Activated effector memory CD4-positive, alpha-beta T cell treated with anti-CD3 and anti-CD28 coated beads, Interleukin-2, amount 50 U/mL, for 16 hours (primary cell): ENCODE results near the gene FRMD4A.

Experiments
- DNase-seq: peaks from one replicate; pipeline ENCODE4 v3.0.0-alpha.2; 2020

The FRMD4A gene

DNA sequence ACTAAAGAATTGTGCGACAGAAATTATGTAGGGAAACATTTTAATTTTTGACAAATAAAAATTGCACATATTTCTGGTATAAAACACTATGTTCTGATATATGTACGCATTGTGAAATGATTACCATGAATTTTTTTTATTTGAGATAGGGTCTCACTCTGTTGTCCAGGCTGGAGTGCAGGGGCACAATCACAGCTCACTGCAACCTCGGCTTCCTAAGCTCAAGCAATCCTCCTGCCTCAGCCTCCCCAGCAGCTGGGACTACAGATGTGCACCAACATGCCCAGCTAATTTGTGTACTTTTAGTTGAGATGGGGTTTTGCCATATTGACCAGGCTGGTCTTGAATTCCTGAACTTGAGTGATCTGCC, 149.2 kb downstream of the FRMD4A start:
- DNase-seq = no peak

DNA sequence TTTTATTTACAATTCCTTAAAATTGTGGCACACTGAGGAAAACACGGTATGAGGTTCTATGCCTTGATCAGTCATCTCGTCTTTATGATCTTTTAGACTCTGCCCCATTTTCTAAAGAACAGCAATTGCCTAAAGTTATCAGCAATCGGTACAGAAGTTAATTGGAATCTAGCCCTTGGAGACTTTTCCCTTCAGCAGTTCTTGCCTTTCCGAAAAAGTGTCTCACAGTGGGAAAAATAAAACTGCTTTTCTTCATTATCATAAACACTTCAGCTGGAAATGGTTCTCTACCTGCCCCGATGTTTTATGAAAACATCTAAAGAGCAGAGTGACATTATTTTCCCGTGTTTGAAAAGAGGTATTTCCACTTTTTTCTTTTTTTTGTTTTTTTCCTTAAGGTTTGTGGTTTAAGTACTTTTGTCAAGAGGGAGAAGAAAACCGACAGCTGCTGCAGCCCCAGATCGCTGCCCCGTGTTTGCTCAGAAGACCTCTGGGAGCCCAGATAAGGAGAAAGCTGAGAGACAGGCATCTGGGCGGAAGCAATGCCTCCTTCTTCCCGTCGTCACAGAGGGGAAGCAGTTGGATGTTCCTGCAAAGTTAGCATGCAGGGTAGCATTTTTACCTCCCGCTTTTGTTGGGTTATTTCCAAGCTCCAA, 149.7 kb downstream of the FRMD4A start:
- DNase-seq = no peak

DNA sequence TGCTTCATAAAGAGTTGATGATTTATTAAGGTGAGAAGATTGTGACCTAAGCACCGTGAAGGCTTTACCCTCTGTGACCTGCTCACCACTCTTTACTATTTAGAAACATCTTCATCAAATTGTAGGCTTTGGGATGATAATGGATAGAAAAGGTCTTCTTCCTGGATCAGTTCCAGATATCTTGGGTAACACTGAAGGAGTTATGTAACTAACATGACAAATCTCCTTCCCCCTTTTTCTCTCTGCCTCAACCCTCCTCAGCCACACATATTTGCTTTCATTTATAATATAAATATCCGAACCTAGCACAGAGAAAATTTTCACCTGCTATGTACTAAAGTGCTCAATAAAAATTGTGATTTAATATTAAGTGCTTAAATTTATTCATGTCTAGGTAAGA, 151.5 kb downstream of the FRMD4A start:
- no peak for DNase-seq

DNA sequence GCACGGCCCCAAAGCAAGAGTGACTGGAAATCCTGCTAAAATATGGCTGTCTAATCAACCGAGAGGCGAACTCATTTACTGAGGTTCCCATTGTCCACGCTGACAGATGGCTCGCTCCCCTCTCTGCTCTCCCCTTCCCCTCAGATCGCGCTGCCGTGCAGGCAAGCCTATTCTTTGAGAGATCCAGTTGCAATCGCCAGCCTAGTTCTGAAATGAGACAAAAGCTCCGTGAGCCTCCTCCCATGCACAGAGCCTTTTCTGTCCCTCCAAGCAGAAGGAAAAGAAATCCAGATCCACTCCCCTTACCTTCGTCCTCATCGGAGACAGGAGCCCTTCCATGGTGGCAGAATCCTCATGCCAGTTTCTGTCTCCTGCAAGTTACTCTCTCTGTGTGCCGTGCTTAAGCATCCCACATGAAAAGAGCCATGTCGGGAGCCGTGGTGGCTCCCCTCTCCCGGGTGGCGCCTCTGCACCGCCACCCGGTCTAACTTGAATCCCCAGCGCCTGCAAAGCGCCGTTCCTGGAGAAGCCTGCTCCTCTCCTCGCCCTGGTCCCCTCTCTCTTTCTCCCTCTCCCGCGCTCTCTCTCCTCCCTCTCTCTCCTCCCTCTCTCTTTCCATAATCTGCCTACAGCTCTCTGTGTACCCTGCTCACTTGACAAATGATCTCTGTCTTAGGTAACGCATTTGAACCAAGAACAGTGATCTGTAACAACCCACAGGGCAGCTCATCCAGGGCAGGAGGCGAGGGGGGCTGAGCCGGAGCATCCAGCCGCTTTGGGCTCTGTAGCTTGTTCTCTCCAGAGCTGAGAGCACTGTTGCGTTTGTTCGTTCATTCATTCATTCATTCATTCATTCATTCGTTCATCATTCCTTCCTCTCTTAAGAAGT, 156.8 kb downstream of the FRMD4A start:
- no peak for DNase-seq

DNA sequence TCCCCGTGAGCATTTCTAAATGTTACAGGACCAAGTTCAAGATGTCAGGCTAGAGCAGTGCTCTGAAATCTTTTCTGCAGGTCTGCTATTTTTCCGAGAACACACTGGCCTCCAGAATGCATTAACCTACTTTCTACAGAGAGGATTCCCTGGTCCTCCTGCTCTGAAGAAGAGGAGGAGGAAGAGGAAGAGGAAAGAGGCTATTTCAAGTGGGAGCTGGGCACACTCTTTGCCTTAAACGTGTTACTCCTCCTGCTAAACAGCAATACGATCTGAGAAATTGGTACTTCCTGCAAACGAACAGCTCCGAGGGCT, 157.4 kb downstream of the FRMD4A start:
- DNase-seq = no peak

DNA sequence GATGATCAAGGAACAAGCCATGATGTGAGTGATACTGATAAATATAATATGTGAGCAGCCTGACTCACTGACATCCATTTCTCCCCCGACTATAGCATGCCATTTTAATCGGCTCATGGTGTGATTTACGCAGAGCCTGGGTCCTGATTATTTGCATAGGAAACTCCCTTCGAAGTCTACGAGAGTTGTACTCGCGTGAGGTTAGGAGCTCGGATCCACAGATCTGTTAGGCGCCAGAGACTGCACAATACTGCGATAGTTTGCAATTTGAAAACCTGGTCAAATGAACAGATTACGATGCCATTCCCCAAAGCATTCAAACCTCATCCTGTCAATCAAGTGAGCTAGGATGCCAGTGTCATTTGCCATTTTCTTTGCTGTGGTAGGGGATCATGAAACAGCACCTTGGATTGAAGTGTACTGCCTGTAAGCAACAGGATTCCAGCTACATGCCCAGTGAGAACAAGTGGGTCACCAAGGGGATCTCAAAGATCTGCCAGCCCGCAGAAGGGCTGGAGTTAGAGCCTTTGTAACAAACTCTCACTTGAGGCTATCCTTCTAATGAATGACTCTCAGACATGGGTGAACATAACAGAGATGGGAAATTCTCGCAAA, 158.3 kb downstream of the FRMD4A start:
- DNase-seq = no peak

DNA sequence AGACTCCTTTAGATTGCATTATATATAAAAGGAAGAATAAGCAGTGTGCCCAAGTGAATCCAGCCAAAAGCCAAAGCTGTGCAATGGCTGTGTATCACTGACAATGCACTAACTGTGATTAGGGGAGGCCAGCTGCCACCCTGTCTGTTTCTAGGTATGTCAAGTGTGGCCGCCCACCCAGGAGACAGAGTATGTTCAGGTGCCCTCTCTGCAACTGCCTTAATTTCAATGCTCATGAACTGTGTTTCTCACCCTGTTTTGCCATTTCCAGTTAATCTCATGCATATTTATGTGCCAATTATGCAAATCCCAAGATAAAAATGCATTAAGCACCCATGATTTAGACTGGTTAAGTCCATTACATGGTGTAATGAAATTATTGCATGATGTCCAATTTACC, 159.4 kb downstream of the FRMD4A start:
- no peak for DNase-seq

DNA sequence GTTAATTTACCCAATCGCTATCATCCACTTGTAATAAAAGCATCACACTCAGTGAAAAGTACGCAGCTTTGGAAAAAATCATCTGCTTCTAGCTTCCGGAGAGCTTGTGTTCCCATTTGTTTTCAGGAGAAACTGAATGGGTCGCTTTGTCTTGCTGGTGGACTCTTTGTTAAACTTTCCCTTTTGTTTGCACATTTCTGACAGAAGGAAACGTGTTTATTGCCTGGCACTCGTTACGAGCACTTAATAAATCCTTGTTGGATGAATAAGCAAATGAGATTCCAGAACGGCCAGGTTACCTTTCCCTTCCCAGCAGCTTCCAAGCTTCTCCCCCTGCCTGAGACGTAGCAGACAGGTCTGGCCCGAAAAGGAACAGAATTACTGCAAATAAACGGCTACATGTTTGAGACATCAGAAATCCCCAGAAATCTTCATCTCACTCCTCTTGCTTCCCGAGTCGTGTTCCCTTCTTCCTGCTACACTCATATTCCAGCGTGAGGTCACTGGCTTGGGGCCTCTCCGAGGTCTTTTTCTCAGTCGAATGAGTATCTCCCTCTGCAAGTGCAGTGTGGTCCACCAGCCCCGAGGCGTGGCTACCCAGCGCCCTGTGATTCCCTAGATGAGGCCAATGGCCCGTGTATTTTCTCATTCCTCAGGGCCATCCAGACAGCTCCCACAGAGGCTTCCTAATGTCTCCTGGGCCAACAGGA, 167.2 kb downstream of the FRMD4A start:
- DNase-seq = no peak

DNA sequence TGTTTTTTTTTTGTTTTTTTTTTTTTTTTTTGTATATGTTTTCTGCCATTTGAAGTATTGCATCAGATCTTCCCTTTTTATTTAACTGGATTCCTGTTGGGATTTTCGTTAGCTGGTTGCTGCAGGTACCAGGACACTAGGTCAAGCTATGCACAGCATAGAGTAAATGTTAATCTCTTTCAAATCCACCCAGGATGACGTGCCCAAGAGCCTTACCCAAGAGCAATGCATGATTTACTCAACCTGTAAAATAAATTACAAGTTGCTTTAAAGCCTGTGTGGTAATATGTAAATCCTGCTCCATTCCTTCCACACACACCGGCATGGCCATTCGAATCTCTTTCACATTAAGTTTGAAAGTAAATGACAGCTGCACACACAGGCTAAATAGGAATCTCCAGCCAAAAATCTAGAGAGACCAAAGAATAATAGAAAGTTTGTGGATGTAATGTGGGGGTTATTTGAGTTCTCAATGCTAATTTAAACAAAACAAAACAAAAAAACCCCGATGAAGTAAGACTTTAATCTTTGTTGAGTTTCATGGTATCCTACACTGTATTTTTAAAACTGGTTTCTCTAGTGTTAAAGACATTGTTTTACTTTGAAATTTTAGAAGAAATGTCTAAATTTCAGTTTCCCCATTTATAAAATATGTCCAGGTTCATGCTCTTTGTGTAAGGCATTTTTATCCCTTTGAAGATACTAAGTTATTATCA, 167.9 kb downstream of the FRMD4A start:
- DNase-seq = no peak

DNA sequence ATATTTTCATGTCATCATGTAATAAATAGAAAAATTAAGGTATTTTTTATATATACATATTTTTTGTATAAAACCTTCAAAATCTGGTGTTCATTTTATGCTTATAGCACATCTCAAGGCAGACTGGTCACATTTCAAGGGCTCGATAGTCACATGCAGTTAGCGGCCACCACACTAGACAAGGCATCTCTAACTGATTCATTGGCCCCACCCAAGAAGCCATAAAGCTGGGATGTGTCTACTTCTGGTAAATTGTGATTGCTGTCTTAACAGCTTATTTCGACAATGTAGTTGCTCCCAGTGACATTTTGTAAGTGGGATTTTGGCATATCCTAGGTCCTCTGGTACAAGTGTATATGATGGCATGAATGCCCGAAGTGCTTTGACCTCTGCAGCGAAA, 168.7 kb downstream of the FRMD4A start:
- no peak for DNase-seq

DNA sequence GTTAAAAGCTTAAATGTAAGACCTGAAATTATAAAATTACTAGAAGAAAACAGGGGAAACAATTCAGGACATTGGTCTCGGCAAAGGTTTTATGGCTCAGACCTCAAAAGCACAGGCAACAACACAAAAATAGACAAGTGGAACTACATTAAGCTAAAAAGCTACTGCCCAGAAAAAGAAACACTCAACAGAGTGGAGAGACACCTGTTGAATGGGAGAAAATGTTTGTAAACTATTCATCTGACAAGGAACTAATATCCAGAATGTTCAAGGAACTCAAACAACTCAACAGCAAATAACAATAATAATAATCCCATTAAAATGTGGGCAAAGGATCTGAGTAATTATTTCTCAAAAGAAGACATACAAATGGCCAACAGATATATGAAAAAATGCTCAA, 170.4 kb downstream of the FRMD4A start:
- DNase-seq = no peak

DNA sequence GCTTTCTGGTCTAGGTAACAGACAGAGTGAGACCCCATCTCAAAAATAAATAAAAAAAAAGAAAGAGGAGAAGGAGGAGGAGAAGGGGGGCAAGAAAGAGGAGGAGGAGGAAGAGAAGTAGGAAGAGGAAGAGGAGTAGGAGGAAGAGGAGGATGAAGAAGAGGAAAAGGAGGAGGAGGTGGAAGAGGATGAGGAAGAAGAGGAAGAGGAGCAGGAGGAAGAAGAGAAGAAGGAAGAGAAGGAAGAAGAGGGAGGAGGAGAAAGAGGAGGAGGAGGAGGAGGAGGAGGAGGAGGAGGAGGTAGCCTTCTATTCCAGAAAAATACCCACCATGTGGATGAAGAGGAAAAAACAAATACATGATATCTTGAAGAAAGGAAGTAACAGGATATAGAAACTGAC, 172.1 kb downstream of the FRMD4A start:
- no peak for DNase-seq

DNA sequence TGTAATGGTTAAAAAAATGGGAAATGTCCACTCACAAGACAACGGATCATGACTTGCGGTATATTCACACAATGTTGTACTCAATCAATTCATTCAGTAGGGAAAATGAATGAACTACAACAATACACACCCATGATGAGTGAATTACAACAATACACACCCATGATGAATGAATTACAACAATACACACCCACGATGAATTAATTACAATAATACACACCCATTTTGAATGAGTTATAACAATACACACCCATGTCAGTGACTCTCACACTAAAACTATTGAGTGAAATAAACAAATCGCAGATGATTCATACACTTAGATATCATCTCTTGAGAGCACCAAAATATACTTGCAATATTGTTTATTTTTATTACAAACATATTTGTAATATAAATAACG, 174.6 kb downstream of the FRMD4A start:
- DNase-seq = no peak

DNA sequence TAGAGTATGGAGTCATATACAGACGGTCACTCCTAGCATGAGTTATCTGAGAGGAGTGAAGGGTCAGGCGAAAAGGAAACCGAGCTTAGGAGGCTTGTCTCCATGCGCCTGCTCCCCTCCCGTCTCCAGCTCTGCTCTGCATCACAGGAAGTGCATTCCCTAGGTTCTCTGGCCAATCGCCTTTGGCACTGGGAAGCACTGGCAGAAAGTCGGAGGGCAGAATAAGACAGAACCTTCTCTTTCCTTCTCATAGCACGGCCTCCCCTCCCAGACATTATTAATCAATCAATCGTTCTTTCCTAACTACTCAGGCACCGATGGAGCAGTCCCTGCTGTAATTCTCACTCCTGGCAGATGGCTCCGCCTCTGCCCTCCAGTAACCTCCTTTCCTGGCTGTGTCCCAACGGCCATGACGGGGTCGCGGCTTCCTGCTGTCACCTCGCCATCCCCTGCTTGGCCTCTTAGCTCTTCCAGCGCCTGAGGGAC, 177.1 kb downstream of the FRMD4A start:
- DNase-seq = no peak

DNA sequence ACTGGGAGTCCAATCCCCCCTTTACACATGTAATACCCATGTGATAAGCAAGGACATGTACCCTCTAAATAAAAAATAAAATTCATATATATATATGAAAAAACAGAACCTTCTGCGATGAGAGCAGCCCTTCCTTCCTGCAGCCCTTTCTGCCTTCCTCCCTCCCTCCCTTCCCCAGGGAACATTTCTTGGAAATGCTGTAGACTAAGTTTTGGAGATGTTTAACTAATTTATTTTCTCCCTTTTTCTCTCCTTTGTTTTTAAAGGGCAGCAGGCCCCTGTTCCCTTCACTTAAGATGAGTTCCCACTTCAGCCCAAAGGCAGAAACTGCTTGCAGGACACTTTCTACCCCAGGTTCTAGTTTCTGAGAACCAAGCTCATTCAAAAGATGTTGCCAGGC, 179.2 kb downstream of the FRMD4A start:
- no peak for DNase-seq

DNA sequence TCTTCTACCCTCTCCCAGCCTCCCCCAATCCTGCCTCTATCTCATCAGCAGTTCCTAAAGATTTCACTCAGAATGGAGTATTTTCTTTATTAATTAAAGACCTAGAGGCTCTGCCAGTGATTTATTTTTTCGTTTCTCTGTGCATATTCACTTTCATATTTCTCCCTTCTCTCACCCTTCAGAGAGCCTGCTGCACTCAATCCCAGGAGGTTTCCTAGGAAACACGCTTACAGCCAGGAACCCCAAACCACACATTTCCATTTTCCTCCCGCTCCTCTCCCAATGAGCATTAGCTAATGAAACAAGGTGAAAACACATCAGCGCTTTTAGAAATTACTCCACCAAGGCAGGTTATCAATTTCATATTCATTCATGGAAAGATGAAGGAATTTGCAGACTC, 180.2 kb downstream of the FRMD4A start:
- no peak for DNase-seq

DNA sequence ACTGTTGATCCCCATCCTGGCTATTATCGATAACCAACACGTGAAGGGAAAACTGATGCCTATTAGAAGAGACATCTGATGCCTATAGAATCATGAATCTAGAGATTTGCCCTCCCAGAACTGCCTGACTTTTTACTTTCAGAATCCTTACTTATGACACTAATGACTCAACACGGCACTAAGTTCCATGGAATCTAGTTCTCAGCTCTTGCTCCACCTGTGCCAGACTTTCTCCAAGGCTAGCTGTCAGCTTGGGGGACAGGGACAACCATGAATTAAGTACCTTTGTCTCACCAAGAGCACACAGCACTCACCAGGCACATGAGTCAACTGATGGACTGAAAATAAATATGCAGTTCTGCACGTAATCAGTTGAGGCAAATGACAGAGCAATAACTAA, 184.2 kb downstream of the FRMD4A start:
- DNase-seq = no peak

DNA sequence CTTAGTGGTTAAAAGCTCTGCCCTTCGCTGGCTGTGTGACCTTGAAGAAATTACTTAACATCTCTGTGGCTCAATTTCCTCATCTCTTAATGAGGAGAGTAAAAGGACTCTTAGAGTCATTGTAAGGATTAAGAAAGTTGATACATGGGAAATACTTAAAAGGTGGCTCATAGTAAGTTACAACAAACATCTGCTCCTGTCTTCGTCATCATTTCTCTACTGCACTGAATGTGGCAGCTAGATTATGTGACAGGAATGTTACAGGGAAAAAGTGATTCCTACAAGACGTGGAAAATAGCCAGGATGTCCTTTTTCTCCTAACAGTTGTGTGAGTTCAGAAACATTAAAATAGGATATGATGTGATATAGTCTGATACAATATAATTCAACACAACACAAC, 184.7 kb downstream of the FRMD4A start:
- DNase-seq = no peak

DNA sequence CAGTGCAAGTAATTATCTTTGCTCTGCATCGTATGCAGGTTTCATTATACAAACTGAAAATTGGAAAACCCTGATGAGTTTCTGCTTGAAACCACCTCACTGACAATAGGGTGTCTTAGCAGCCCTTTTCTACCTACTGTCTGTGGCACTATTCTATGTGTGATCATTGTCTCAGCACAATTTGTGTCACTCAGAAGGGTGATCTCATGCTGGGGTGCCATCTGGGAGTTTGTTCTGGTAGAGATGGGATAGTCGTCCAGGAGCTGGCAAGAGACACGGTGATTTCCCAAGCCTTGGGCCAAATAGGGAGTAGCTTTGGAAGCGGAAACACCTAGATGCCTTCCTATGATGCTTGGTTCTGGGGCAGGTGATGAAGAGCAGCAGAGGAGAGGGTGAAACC, 186.3 kb downstream of the FRMD4A start:
- DNase-seq = no peak

DNA sequence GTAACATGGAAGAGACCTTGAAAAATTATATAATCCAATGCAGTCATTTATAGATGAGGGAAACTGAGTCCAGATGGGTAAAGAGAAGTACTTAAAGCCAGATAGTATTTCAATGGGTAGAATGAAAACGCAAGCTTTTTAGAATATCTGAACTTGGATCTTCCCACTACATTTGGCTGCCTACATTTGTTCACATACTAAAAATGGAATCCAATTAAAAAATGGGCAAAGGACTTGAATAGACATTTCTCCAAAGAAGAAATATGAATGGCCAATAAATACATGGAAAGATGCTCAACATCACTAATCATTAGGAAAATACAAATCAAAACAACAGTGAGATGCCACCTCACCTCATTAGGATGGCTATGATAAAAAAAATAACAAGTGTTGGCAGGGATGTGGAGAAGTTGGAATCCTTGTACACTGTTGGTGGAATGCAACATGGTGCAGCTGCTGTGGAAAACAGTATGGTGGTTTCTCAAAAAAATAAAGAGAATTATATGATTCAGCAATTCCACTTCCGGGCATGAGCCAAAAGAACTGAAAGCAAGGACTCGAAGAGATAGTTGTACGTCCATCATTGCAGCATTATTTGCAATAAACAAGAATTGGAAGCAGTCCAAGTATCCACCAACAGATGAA, 188.0 kb downstream of the FRMD4A start:
- DNase-seq = no peak

DNA sequence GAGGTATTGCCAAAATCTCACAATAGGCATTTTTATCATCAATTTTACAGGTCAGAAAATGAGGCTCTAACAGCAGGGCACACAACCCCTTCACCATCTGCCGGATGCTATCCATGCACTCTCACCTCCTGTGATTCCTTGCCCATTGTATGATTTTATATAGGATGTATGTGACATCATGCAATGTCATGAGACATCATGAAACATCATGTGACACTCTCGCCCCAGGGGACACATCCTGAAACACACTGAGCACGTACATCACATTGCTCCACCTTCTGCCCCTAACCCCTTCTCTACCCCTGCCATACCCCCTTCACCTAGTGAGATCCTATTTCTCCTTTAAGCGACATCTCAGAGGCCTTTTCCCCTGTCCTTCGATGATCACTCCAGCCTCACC, 189.4 kb downstream of the FRMD4A start:
- DNase-seq = no peak

DNA sequence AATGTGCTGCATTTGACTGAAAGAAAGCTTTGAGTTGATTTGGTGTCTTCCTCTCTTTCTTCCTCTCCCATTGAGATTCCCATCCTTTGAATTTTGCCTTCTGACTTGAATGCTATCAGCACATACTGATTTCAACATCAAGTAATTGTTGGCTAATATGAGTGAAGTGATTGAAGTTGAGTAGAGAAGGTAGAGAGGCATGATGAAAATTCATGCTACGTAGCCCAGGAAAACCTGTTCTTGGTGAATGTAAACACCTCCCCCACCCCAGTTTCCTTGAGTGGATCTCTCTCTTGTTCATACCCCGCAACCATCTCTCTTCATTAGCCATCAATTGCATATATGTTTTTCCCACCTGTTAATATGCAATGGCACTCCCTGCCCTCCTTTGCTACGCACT, 193.3 kb downstream of the FRMD4A start:
- DNase-seq = no peak
